Kidney epithelial cell (primary cell): ENCODE data around the gene SAMD15. TPM values are rescaled to one million over a fixed set of nuclear protein-coding genes. Genes with fewer than 3 reads are reported as not detected.
A peak's percentile ranks its signal among the peaks of the same experiment; 100 is the strongest.

Experiments used
- DNase-seq: peaks from one replicate; pipeline ENCODE4 v3.0.0-alpha.2; 2010; ENCODE audit warnings: low read depth
- H3K27me3 ChIP-seq: 2 replicates; pipeline ENCODE4 v1.6.0; 2011; ENCODE audit warnings: low read length; ENCODE audit not compliant: control insufficient read depth, insufficient read depth
- H3K36me3 ChIP-seq: 2 replicates; pipeline ENCODE4 v1.5.1; 2011; ENCODE audit warnings: low read length; ENCODE audit not compliant: control insufficient read depth, insufficient read depth
- H3K4me3 ChIP-seq: 2 replicates; pipeline ENCODE4 v1.5.1; 2011; ENCODE audit warnings: low read depth, mild to moderate bottlenecking, control low read depth, low read length
- CTCF ChIP-seq: IDR thresholded peaks from 2 replicates; pipeline ENCODE4 v1.5.1; 2011; ENCODE audit warnings: mild to moderate bottlenecking, moderate library complexity, low read length, control low read depth, inconsistent platforms; ENCODE audit not compliant: insufficient read depth, poor library complexity, severe bottlenecking
- total RNA-seq: library from RNA; depleted of rRNA; stranded (reverse); fragments of >200 nt; gene quantifications from 2 replicates; pipeline ENCODE4 v1.2.3, GENCODE V29; 2015

SAMD15 gene
- total RNA-seq, 1 donor from 2014 or later: 15.5 TPM

DNA sequence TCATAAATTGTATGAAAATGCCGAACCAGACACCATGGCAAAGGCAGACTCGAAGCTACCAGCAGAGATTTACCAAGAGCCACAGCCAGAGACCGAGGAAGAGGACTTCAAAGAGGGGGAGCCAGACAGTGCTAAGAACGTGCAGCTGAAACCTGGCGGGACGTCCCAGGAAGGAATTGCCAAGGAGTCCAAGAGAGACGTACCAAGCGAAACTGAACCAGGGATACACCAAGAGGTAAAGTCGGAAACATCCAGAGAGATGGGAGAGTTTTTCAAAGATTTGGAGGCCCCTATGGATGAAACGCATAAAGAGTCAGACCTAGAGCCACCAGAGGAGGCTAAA lies 294 bp downstream of the SAMD15 start:
- no peak for DNase-seq
- no peak for TF ChIP-seq CTCF
- peak overlapping the region; percentile 73 for H3K4me3 ChIP-seq
- no peaks in the 10 kb centered on the region for H3K27me3 ChIP-seq
- H3K36me3 ChIP-seq: no peaks in the 10 kb centered on the region

- H3K4me3 ChIP-seq: no peak overlapping the region
- TF ChIP-seq CTCF: no peak
- H3K27me3 ChIP-seq: no peaks in the 10 kb centered on the region
- no peak for DNase-seq
- H3K36me3 ChIP-seq: no peaks in the 10 kb centered on the region
Observed at GRCh38 chr14:77378701-77379100, 1.5 kb downstream of the SAMD15 start.

DNA sequence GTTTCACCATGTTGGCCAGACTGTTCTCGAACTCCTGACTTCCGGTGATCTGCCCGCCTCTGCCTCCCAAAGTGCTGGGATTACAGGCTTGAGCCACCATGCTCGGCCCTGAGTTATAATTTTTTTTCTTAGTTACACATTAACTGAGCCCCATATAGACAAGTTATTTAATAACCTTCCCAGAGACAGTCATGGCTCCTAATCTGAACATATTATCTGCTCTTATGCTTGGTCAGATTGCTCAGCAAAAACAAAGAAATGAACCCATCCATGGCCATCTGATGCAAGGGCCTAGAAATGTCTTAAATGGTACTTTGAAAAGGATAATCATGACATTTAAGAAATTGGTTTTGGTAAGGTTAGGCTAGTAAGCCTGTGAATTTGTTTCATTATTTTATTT lies 13.0 kb downstream of the SAMD15 start:
- DNase-seq: no peak
- Histone ChIP-seq H3K27me3 (no peaks in the 10 kb centered on the region), H3K4me3 (no peak overlapping the region), H3K36me3 (no peaks in the 10 kb centered on the region)
- TF ChIP-seq CTCF: no peak

- no peak for DNase-seq
- no peaks in the 10 kb centered on the region for H3K27me3 ChIP-seq
- no peak for TF ChIP-seq CTCF
Observed at GRCh38 chr14:77400216-77400615, 23.0 kb downstream of the SAMD15 start.

DNA sequence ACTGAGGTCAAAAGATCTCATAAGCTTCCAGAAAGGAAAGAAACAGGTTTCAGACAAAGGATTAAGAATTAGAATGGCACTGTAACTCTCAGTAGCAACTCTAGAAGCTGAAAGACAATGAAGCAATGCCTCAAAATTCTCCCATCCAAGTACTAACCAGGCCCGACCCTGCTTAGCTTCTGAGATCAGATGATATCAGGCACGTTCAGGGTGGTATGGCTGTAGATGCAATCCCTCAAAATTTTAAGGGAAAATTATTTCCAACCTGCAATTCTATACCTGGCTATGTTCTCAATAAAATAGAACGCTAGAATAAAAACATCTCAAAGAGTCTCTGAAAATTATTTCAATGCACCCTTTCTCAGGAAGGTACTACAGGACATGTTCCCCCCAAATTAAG lies 26.6 kb downstream of the SAMD15 start:
- H3K27me3 ChIP-seq: no peaks in the 10 kb centered on the region
- TF ChIP-seq CTCF: no peak
- no peak overlapping the region for H3K4me3 ChIP-seq
- no peak for DNase-seq
- no peaks in the 10 kb centered on the region for H3K36me3 ChIP-seq

More at GRCh38 chr14:77400216-77400615, 23.0 kb downstream of the SAMD15 start:
- Histone ChIP-seq H3K4me3 (no peak overlapping the region), H3K36me3 (no peaks in the 10 kb centered on the region)

- TF ChIP-seq CTCF: no peak
- no peaks in the 10 kb centered on the region for H3K36me3 ChIP-seq
- DNase-seq: no peak
- no peak overlapping the region for H3K4me3 ChIP-seq
- H3K27me3 ChIP-seq: no peaks in the 10 kb centered on the region
Observed at GRCh38 chr14:77406086-77406485, 28.9 kb downstream of the SAMD15 start.
